8988T (cell line): Measurements from ENCODE around the gene CPLX3.

Source experiments
- DNase-seq: peaks from one replicate; pipeline ENCODE4 v3.0.0; 2011

Gene CPLX3

DNA sequence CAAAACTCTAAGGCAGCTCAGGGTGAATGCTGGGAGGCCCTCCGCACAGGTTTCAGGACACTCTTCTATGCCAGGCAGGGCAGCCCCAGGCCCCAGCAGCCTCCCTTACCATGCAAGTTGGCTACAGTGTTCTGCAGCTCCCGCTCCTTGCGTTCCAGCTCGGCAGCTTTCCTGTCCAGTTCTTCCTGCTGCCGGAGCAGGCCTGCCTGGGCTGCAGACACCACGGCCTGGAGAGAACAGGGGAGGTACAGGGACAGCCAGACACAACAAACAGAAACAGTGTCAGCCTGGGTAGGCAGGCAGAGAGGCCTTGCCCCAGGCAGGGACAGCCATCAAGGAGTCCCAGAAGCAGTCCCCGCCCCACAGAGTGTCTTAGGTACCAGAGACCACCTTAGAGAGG is 25.5 kb downstream of the CPLX3 start:
- DNase-seq: no peak

DNA sequence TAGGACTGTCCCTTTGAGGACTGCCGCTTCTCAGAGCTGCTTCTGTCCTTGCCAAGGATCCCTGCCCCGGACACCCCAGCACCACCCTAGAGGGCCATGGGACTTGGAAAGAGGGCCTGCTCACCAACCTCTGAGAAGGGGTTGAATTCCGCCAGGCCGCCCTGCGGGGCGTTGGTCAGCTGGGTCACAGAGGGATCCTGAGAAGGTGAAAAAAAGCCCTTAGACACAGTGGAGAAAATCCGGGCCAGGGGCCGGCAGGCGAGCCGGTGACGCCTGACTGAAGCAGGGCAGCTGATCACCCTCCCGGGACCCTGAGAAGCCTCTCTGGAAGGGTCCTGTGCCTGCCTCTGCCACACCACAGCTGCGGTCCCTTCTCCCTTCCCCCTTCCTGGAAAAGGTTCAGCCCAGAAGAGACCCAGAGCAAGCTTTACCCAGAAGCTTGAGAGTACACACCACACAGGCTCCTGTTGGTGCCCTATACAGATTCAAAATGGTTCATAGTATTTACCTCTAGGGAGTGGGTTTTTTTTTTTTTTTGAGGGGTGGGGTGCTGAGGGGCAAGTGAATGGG is 28.1 kb downstream of the CPLX3 start:
- no peak for DNase-seq

GRCh38 chr15:74855857-74856256 is 29.4 kb downstream of the CPLX3 start:
- DNase-seq: no peak

GRCh38 chr15:74856537-74856936 is 30.1 kb downstream of the CPLX3 start:
- no peak for DNase-seq

GRCh38 chr15:74857082-74857655 is 30.7 kb downstream of the CPLX3 start:
- DNase-seq: no peak

DNA sequence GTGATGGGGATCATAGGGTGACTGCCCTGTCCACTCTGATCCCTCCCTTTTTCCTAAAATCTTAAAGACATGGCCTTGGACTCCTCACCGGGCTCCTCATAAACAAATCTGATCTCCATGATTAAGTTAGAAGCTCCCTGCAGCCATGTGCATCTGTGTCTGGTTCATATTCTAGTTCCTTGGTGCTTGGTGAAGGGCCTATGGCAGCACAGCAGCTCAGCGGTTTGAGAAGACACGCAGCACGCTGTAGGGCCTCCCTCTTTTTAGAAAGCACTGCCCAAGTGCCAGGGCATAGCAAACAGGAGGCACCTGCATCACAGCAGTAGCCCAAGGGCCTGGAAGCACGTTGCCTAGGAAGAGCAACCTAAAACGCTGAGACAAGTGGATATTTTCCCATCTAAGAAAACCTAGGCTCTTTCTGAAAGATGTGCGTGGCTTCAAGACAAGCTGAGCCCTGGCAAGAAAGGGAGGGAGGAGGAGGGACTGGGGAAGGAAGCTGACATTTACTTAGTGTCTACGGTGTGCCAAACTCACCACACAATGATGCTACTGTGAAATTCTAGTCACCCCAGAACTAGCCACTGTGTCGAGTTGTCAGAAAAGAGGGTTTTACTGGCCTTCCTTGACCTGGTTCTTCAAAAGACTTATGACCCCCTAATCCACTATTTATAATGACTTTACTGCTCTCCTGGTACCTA is 31.4 kb downstream of the CPLX3 start:
- no peak for DNase-seq

GRCh38 chr15:74858369-74858740 is 31.9 kb downstream of the CPLX3 start:
- DNase-seq: no peak

- DNase-seq: no peak
Observed at GRCh38 chr15:74863239-74864056, 37.0 kb downstream of the CPLX3 start.

DNA sequence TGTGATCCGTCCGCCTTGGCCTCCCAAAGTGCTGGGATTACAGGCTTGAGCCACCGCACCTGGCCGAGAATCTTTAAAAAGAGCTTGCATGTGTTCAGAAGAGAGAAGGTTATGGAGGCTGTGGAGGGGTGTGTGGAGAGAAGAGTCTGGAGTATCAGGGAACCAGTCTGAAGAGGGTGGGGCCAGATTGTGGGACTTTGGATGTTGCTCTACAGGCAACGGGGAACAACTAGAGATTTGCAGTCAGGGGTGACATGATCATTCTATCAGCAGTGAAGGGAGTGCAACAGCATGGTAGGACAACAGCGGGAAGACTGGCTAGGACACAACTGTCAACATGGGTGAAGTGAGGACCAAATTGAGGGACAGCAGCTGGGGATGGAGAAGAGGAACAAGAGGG is 37.9 kb downstream of the CPLX3 start:
- no peak for DNase-seq

- DNase-seq: no peak
Observed at GRCh38 chr15:74865316-74865715, 38.9 kb downstream of the CPLX3 start.

DNA sequence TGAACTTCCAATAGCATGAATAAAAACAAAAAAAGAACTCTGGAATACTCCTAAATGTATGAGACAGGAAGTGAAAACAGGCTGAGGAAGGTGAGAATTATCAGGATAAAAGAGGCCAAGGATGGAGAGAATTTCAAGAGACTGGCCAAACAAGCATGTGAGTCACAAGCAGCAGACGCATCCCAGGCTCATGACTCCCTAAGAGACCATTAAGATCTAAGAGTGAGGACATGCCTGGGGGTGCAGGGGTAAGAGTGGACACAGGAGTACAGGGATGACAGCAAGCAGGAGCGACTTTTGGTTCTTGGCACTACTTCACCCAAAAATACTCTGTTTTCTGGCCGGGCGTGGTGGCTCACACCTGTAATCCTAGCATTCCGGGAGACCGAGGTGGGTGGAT is 39.7 kb downstream of the CPLX3 start:
- DNase-seq: no peak

DNA sequence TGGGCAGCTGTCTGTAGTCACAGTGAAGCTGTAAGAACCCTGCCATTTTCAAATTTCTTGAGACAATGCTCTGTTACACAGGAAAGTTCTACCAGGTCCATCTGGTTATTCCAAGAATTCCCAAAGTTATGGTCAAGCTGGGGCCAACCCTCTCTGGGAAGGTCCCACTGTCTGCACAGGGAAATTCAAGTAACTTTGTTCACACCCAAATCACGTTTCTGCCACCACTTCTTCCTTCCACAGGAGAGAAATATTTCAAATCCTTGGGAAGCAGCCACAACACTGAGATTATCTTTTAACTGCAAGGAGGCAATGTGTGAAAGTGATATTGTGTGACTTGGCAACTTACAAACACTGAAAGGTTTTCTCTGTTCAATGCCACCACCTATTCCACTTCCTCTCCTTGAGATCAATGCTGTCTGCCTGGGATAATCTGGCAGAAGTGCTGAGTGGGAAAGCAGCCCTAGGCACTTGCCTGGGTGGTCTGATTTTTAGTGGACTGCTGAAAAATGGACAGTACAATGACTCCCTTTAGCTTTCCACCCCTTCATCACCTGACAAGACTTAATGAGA is 41.1 kb downstream of the CPLX3 start:
- no peak for DNase-seq

DNA sequence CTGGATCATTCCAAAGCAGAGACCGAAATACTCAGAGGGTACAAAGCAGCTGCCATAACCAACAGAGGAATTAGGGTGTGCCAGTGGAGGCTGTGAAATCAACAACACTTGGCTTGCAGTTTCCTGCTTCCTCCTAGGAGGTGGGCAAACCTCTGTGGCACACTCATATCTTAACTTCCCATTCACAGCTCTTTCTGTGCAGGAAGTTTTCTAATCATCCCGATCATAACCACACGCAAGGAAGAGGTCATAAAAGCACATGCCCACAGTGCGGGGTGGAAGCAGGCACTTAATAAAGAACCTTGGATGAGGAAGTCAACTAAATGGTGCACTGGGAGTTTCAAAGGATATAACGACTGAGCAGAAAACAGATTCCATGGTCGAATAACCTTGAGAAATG is 41.6 kb downstream of the CPLX3 start:
- DNase-seq: no peak

DNA sequence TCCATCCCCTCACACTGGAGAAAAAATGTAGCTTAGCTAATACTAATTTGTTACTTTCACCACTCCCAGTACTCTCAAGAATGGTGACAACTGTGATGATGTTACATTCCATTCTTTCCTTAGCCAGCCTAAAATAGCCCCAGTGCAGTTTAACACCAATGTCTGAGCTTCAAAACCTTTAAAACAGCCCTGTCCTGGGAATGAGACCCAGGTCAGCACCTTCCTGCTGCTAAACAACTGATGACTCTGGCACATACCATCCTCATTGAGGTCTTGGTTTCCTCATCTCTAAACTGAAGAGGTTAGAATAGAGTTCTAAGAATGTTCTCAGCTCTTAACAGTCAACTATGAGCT is 42.9 kb downstream of the CPLX3 start:
- DNase-seq: no peak

- no peak for DNase-seq
Observed at GRCh38 chr15:74869726-74870407, 43.4 kb downstream of the CPLX3 start.

DNA sequence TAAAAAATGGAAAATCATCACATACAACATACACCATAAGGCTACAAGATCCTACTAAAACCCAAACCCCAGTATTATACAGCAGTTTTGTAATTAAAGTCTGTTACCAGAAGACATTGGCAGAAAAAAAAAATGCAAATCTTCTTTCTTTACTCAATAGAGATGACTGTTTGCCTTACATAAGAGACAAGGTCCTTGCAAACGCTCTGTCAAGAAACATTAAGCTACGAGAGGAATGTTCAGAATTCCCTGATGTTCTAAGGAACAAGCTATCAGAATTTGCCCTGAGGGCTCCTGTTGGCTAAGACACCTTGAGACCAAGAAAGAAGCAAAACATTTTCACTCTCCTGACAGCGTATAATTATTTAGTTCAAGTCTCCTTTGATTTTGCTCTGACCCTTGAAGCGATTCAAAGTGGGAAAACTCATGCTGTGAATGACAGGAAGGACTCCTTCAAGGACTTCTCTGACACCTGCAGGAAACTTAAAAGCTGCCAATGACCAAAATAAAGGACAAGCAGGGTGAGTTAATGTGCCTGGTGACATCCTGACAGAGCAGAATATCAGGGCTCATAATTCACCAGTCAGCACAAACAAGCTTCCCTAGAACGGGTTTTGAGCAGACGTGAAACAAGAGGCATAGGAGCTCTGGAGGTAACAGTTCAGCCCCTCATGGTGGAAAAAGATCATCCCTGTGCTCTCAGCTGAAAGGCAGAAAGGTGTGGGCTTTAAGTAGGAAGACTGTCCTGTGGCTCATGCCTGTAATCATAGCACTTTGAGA is 44.2 kb downstream of the CPLX3 start:
- no peak for DNase-seq

GRCh38 chr15:74872702-74873035 is 46.2 kb downstream of the CPLX3 start:
- DNase-seq: no peak

DNA sequence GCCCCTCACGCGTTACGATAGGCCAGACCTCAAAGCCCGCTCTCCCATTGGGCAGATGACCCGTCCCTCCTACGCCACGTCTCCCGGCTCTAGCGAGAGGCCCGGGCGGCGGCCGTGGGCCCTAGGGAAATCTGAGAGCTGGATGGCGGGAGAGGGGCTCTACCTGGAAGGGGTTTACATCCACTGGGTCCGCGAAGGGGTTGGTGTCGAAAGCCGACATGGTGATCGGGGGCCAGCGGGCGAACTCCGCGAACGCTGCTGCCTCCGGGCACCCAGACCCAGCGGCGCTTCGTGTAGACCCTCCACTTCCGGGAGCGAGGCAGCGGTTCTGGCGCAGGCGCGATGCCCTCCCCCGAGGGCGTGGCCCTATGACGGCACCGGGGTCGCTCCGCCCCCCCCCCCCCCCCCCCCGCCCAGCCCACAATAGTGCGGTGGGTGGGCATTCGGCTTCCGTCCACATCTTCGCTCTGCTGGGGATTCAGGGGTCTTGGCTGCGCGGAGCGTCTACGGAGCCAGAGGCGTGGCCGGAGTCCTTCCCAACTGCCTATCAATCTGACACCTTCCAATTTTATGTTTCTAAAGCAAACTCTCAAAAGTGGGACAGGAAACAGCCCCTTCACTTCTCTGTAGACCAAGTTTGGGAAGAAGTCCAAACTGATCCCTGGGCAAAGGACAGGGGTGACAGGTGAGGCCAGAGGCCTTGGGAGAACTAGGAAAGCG is 46.8 kb downstream of the CPLX3 start, which contains the start of gene SCAMP2:
SCAMP2 (minus strand) TSS at position 330 of the 720 bp plus-strand sequence; CDS start at position 220, 110 bp downstream.
- peak; percentile 82 for DNase-seq

DNA sequence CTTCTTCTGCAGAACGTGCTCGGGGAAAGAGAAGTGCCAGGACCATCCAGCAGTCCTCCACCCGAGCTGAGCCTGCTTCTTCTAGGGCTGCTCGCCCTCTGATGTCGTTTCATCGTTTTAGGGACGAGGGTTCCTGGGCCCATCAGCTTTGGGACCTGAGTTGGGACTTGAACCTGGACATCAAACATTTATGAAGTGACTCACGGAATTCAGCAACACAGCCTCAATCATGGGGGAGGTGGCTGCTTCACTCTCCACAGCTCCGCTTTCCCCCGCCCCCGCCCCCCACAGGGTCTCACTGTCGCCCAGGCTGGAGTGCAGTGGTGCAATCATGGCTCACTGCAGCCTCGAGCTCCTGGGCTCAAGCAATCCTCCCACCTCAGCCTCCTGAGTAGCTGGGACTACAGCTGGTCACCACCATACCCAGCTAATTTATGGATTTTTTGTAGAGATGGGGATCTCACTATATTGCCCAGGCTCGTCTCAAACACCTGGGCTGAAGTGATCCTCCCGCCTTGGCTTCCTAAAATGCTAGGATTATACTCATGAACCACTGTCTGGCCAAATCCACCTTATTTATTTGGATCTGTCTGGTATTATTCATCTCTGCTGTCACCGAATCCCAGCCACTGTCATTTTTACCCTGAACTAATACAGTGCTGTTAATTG is 47.5 kb downstream of the CPLX3 start:
- no peak for DNase-seq

DNA sequence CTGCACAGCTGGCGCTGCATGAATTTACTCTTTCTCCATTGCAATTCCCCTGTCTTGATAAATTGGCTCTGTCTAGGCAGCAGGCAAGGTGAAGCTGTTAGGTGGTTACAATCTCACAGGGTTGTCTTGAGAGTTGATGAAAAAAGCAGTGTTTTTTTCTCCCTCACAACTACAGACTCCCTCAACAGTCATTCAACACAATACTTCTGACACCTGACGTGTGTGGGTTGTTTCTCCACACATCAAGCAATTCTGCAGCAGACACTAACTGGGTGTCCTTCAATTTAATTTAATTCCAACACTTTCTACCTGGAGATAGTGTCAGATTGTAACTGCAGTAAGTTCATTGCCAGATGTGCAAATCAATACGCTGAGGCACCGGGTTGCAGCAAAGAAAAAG is 51.8 kb downstream of the CPLX3 start:
- DNase-seq: no peak
